Keratinocyte (primary cell): ENCODE data around the gene PITPNM3. TPM values are rescaled to one million over a fixed set of nuclear protein-coding genes. Genes with fewer than 3 reads are reported as not detected.

Source experiments
- DNase-seq: peaks from one replicate; pipeline ENCODE4 v3.0.0-alpha.2; 2011; ENCODE audit warnings: low read depth, missing footprints, low spot score
- FAIRE-seq: peaks from 2 replicates; lab custom pipeline; 2011; peaks lifted over from hg19 to GRCh38; lab: Jason Lieb, UNC
- H2AFZ ChIP-seq: 2 replicates; pipeline ENCODE4 v1.6.0; 2012; ENCODE audit warnings: low read length, control low read depth, inconsistent platforms; ENCODE audit not compliant: control insufficient read depth
- H3K27ac ChIP-seq: 2 replicates; pipeline ENCODE4 v1.5.1; 2011; ENCODE audit warnings: low read length; ENCODE audit not compliant: control insufficient read depth, insufficient read depth
- H3K27me3 ChIP-seq: 3 replicates; pipeline ENCODE4 v1.6.0; 2011; ENCODE audit warnings: low read length; ENCODE audit not compliant: control insufficient read depth, insufficient read depth; ENCODE audit errors: extremely low read depth
- H3K36me3 ChIP-seq, 2 experiments: 2 replicates in 1 of 2; 3 replicates in 1 of 2; pipeline ENCODE4 v1.5.1; 2011; ENCODE audit warnings: low read length in 2 of 2, mild to moderate bottlenecking in 1 of 2; ENCODE audit not compliant: control insufficient read depth in 2 of 2, insufficient read depth in 2 of 2; ENCODE audit errors: extremely low read depth in 1 of 2
- H3K4me1 ChIP-seq: 3 replicates; pipeline ENCODE4 v1.5.1; 2011; ENCODE audit warnings: low read length; ENCODE audit not compliant: control insufficient read depth, insufficient read depth; ENCODE audit errors: extremely low read depth
- H3K4me2 ChIP-seq: 3 replicates; pipeline ENCODE4 v1.6.0; 2011; ENCODE audit warnings: low read depth, low read length; ENCODE audit not compliant: control insufficient read depth, insufficient read depth; ENCODE audit errors: extremely low read depth
- H3K4me3 ChIP-seq, 3 experiments: fragments of 200-600 bp in 1 of 3; sonication (generic) in 1 of 3; 2 replicates in 2 of 3; 3 replicates in 1 of 3; pipeline ENCODE4 v1.5.1; 2011 to 2016; ENCODE audit warnings: low read length in 3 of 3, mild to moderate bottlenecking in 3 of 3, control low read depth in 2 of 3, inconsistent platforms in 1 of 3, low read depth in 1 of 3, mixed read lengths in 1 of 3, mixed run types in 1 of 3, moderate library complexity in 1 of 3; ENCODE audit not compliant: control insufficient read depth in 2 of 3, insufficient read depth in 2 of 3; ENCODE audit errors: extremely low read depth in 1 of 3
- H3K79me2 ChIP-seq: 2 replicates; pipeline ENCODE4 v1.6.0; 2012; ENCODE audit warnings: low read length; ENCODE audit not compliant: control insufficient read depth, insufficient read depth
- H3K9ac ChIP-seq: 3 replicates; pipeline ENCODE4 v1.6.0; 2011; ENCODE audit warnings: low read length; ENCODE audit not compliant: control insufficient read depth, insufficient read depth; ENCODE audit errors: extremely low read depth
- H3K9me1 ChIP-seq: 3 replicates; pipeline ENCODE4 v1.6.0; 2011; ENCODE audit warnings: low read length; ENCODE audit not compliant: control insufficient read depth, insufficient read depth; ENCODE audit errors: extremely low read depth
- H3K9me3 ChIP-seq: 2 replicates; pipeline ENCODE4 v1.5.1; 2012; ENCODE audit warnings: low read depth, low read length; ENCODE audit not compliant: control insufficient read depth
- H4K20me1 ChIP-seq: 3 replicates; pipeline ENCODE4 v1.6.0; 2011; ENCODE audit warnings: low read length; ENCODE audit not compliant: control insufficient read depth, insufficient read depth; ENCODE audit errors: extremely low read depth
- EZH2 ChIP-seq: IDR thresholded peaks from one replicate; pipeline ENCODE4 v1.6.1; 2012; ENCODE audit warnings: inconsistent platforms, mild to moderate bottlenecking, low read length, moderate library complexity
- dilution Hi-C: fragments of 300-500 bp; cut with MboI; formaldehyde crosslinking; loops from one replicate; pipeline ENCODE4 v1.7.0; 2020; ENCODE audit warnings: low sequenced_read_pairs; ENCODE audit not compliant: extremely low pct_ligation_motif_present
- polyA plus RNA-seq, 5 experiments: library from polyadenylated mRNA; depleted of rRNA in 3 of 5; stranded (reverse) in 3 of 5; stranded (forward) in 1 of 5; unstranded in 1 of 5; fragments of >200 nt; gene quantifications; 1 replicate in 1 of 5; 2 replicates in 3 of 5; 3 replicates in 1 of 5; pipeline versions ENCODE4 v1.2.1 to v1.2.3, GENCODE V29; 2011 to 2012; ENCODE audit warnings: missing spikeins in 2 of 5, low read depth in 1 of 5, low replicate concordance in 1 of 5
- TF ChIP-seq, protein P1 (sequence below), 3 experiments: IDR thresholded peaks in 1 of 3; conservative IDR thresholded peaks in 1 of 3; optimal IDR thresholded peaks in 1 of 3; 2 replicates in 2 of 3; 3 replicates in 1 of 3; pipeline versions ENCODE3 to v1.5.1; 2011; ENCODE audit warnings: low read length in 3 of 3, mild to moderate bottlenecking in 3 of 3, moderate library complexity in 2 of 3, control low read depth in 1 of 3, inconsistent platforms in 1 of 3; ENCODE audit not compliant: insufficient read depth in 2 of 3; ENCODE audit errors: extremely low read depth in 1 of 3

The PITPNM3 gene
- polyA plus RNA-seq, 1 donor (not counting 4 experiments of a cell fraction or from before 2014, with no cell fraction given), result 7.7 TPM

- TF ChIP-seq, protein P1, sequence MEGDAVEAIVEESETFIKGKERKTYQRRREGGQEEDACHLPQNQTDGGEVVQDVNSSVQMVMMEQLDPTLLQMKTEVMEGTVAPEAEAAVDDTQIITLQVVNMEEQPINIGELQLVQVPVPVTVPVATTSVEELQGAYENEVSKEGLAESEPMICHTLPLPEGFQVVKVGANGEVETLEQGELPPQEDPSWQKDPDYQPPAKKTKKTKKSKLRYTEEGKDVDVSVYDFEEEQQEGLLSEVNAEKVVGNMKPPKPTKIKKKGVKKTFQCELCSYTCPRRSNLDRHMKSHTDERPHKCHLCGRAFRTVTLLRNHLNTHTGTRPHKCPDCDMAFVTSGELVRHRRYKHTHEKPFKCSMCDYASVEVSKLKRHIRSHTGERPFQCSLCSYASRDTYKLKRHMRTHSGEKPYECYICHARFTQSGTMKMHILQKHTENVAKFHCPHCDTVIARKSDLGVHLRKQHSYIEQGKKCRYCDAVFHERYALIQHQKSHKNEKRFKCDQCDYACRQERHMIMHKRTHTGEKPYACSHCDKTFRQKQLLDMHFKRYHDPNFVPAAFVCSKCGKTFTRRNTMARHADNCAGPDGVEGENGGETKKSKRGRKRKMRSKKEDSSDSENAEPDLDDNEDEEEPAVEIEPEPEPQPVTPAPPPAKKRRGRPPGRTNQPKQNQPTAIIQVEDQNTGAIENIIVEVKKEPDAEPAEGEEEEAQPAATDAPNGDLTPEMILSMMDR (optimal IDR thresholded peaks at IDR 0.05 in 1 of 3, IDR thresholded peaks at IDR 0.05 in 1 of 3, conservative IDR thresholded peaks at IDR 0.05 in 1 of 3; ENCODE audit: extremely low read depth in 1 of 3, insufficient read depth in 2 of 3, low read length in 3 of 3), result no peak
- TF ChIP-seq EZH2, result no peak
- FAIRE-seq, result no peak
- Histone ChIP-seq H3K36me3 (peaks cover 7 to 8% of the 10 kb centered on the region in 2 experiments), H3K9ac (no peak overlapping the region), H3K4me1 (peaks cover 14% of the 10 kb centered on the region), H3K79me2 (no peaks in the 10 kb centered on the region), H3K9me1 (no peaks in the 10 kb centered on the region), H3K4me2 (no peak overlapping the region), H3K27ac (no peak overlapping the region), H2AFZ (no peak overlapping the region), H3K27me3 (no peaks in the 10 kb centered on the region), H3K4me3 (no peak overlapping the region), H4K20me1 (peaks cover 3% of the 10 kb centered on the region), H3K9me3 (no peaks in the 10 kb centered on the region)
- dilution Hi-C loops, result no loop called here
- DNase-seq, result no peak
Measured at GRCh38 chr17:6467567-6467966, 88.8 kb downstream of the PITPNM3 start.

GRCh38 chr17:6465206-6466003, 91.0 kb downstream of the PITPNM3 start:
- FAIRE-seq, result no peak
- no peak for DNase-seq
- Histone ChIP-seq H3K4me3 (no peak overlapping the region), H4K20me1 (no peaks in the 10 kb centered on the region), H2AFZ (no peak overlapping the region), H3K79me2 (no peaks in the 10 kb centered on the region), H3K9ac (no peak overlapping the region), H3K9me3 (no peaks in the 10 kb centered on the region), H3K27me3 (no peaks in the 10 kb centered on the region), H3K4me2 (no peak overlapping the region), H3K36me3 (peaks cover 3 to 8% of the 10 kb centered on the region in 2 experiments), H3K4me1 (no peaks in the 10 kb centered on the region), H3K27ac (no peak overlapping the region), H3K9me1 (no peaks in the 10 kb centered on the region)
- TF ChIP-seq, protein P1 (optimal IDR thresholded peaks at IDR 0.05 in 1 of 3, IDR thresholded peaks at IDR 0.05 in 1 of 3, conservative IDR thresholded peaks at IDR 0.05 in 1 of 3; ENCODE audit: extremely low read depth in 1 of 3, insufficient read depth in 2 of 3, low read length in 3 of 3), result no peak
- TF ChIP-seq EZH2, result no peak
- dilution Hi-C loops, result no loop called here
